Liver (tissue), 9 donors: ENCODE results near the gene CHST12. TPM values are rescaled to one million over a fixed set of nuclear protein-coding genes. Genes with fewer than 3 reads are reported as not detected.

ENCODE experiments used
- DNase-seq: peaks from one replicate; pipeline ENCODE4 v3.0.0-alpha.2; 2017; ENCODE audit warnings: low spot score
- H3K27ac ChIP-seq, 2 donors: one replicate each; pipeline ENCODE4 v1.7.0; 2013; ENCODE audit warnings: inconsistent platforms in 2 of 2, low read length in 2 of 2, control low read depth in 1 of 2, low read depth in 1 of 2, mild to moderate bottlenecking in 1 of 2
- H3K27me3 ChIP-seq, 4 donors: one replicate each; pipeline versions ENCODE4 v1.6.1 to v1.7.0; 2013; ENCODE audit warnings: low read length in 3 of 4, inconsistent platforms in 1 of 4, mild to moderate bottlenecking in 1 of 4, moderate library complexity in 1 of 4; ENCODE audit not compliant: control insufficient read depth in 4 of 4, insufficient read depth in 4 of 4
- H3K36me3 ChIP-seq, 4 donors: one replicate each; pipeline versions ENCODE4 v1.6.1 to v1.7.0; 2013; ENCODE audit warnings: low read length in 3 of 4, mild to moderate bottlenecking in 3 of 4, low read depth in 1 of 4, moderate library complexity in 1 of 4; ENCODE audit not compliant: control insufficient read depth in 4 of 4, insufficient read depth in 3 of 4
- H3K4me1 ChIP-seq, 4 donors: one replicate each; pipeline versions ENCODE4 v1.6.1 to v1.7.0; 2013; ENCODE audit warnings: low read length in 3 of 4, mild to moderate bottlenecking in 3 of 4, moderate library complexity in 1 of 4; ENCODE audit not compliant: control insufficient read depth in 4 of 4, insufficient read depth in 4 of 4
- H3K4me3 ChIP-seq, 3 donors: one replicate each; pipeline versions ENCODE4 v1.6.1 to v1.7.0; 2013; ENCODE audit warnings: low read length in 3 of 3, control low read depth in 1 of 3, low read depth in 1 of 3, mild to moderate bottlenecking in 1 of 3
- H3K9ac ChIP-seq, 2 donors: one replicate each; pipeline ENCODE4 v1.7.0; 2013; ENCODE audit warnings: low read length in 2 of 2, mild to moderate bottlenecking in 2 of 2, moderate library complexity in 2 of 2, control low read depth in 1 of 2, low read depth in 1 of 2
- H3K9me3 ChIP-seq, 4 donors: one replicate each; pipeline versions ENCODE4 v1.6.1 to v1.7.0; 2013; ENCODE audit warnings: low read length in 3 of 4; ENCODE audit not compliant: control insufficient read depth in 4 of 4
- ATF3 ChIP-seq: IDR thresholded peaks from 2 replicates; pipeline ENCODE4 v1.6.1; 2016; ENCODE audit warnings: antibody characterized with exemption
- CTCF ChIP-seq: fragments of 150-350 bp; IDR thresholded peaks from 2 replicates; pipeline ENCODE4 v1.5.1; 2017; ENCODE audit warnings: improper control_type of control experiment, low read depth, low read length; ENCODE audit not compliant: missing input control
- EGR1 ChIP-seq, 2 donors: IDR thresholded peaks; 2 replicates each; pipeline ENCODE4 v1.6.1; 2016 to 2018; ENCODE audit warnings: antibody characterized with exemption in 2 of 2, low read depth in 2 of 2
- FOXA1 ChIP-seq: IDR thresholded peaks from 2 replicates; pipeline ENCODE4 v1.6.1; 2016; ENCODE audit warnings: antibody characterized with exemption
- FOXA2 ChIP-seq: IDR thresholded peaks from 2 replicates; pipeline ENCODE4 v1.6.1; 2016; ENCODE audit warnings: antibody characterized with exemption
- GABPA ChIP-seq, 2 donors: IDR thresholded peaks in 1 of 2; conservative IDR thresholded peaks in 1 of 2; 2 replicates each; pipeline ENCODE4 v1.6.1; 2016; ENCODE audit warnings: antibody characterized with exemption in 2 of 2, mild to moderate bottlenecking in 1 of 2, moderate library complexity in 1 of 2
- HNF4A ChIP-seq, 2 donors: conservative IDR thresholded peaks; 2 replicates each; pipeline ENCODE4 v1.6.1; 2016; ENCODE audit warnings: antibody characterized with exemption in 2 of 2, mild to moderate bottlenecking in 2 of 2
- HNF4G ChIP-seq: IDR thresholded peaks from 2 replicates; pipeline ENCODE4 v1.6.1; 2016; ENCODE audit warnings: antibody characterized with exemption
- JUND ChIP-seq, 2 donors: IDR thresholded peaks; 2 replicates each; pipeline ENCODE4 v1.6.1; 2016; ENCODE audit warnings: antibody characterized with exemption in 2 of 2
- NR2F2 ChIP-seq: IDR thresholded peaks from 2 replicates; pipeline ENCODE4 v1.6.1; 2016; ENCODE audit warnings: antibody characterized with exemption
- RAD21 ChIP-seq, 2 donors: IDR thresholded peaks; 2 replicates each; pipeline ENCODE4 v1.6.1; 2016; ENCODE audit warnings: antibody characterized with exemption in 2 of 2, mild to moderate bottlenecking in 2 of 2
- RXRA ChIP-seq, 2 donors: IDR thresholded peaks; 2 replicates each; pipeline ENCODE4 v1.6.1; 2017 to 2018; ENCODE audit warnings: antibody characterized with exemption in 2 of 2, mild to moderate bottlenecking in 1 of 2
- SP1 ChIP-seq: IDR thresholded peaks from 2 replicates; pipeline ENCODE4 v1.6.1; 2018; ENCODE audit warnings: antibody characterized with exemption, mild to moderate bottlenecking
- TAF1 ChIP-seq: conservative IDR thresholded peaks from 2 replicates; pipeline ENCODE4 v1.6.1; 2016; ENCODE audit warnings: antibody characterized with exemption, mild to moderate bottlenecking
- YY1 ChIP-seq: IDR thresholded peaks from 2 replicates; pipeline ENCODE4 v1.6.1; 2016; ENCODE audit warnings: antibody characterized with exemption, mild to moderate bottlenecking
- WGBS: extraction: QIAGEN DNeasy Blood & Tissue Kit; methylation state at CpG from one replicate; pipeline ENCODE4 v1.1.7; 2013; 5-methylcytosine and 5-hydroxymethylcytosine counted together
- polyA plus RNA-seq, 2 donors: library from polyadenylated mRNA; stranded (reverse) in 1 of 2; unstranded in 1 of 2; fragments of 200-250 nt in 1 of 2; fragments of >200 nt in 1 of 2; fragmentation: Nextera tagmentation in 1 of 2; extraction: Ambion mirVana in 1 of 2; gene quantifications; one replicate each; pipeline versions ENCODE4 v1.2.1 to v1.2.3, GENCODE V29; 2013 to 2015
- total RNA-seq, 2 donors: library from RNA; depleted of rRNA; stranded (reverse); fragments of >200 nt; gene quantifications; one replicate each; pipeline ENCODE4 v1.2.3, GENCODE V29; 2014
- TF ChIP-seq, protein P1 (sequence below): IDR thresholded peaks from 2 replicates; pipeline ENCODE4 v1.6.1; 2016; ENCODE audit warnings: antibody characterized with exemption, mild to moderate bottlenecking
- TF ChIP-seq, protein P2 (sequence below): IDR thresholded peaks from 2 replicates; pipeline ENCODE4 v1.6.1; 2016; ENCODE audit warnings: antibody characterized with exemption
- TF ChIP-seq, protein P3 (sequence below): IDR thresholded peaks from 2 replicates; pipeline ENCODE4 v1.6.1; 2016; ENCODE audit warnings: antibody characterized with exemption
- donor health status: healthy.
- donor health status: healthy.
- donor health status: healthy.
- donor health status: healthy.
- donor health status: healthy.

CHST12 gene
- total and polyA plus RNA-seq, 4 donors, result 3.2 to 11.9 (median 5.2) TPM

GRCh38 chr7:2480070-2480408 is 76.6 kb downstream of the CHST12 start:
- Histone ChIP-seq H3K27me3 (no peaks in the 10 kb centered on the region), H3K27ac (no peak overlapping the region), H3K4me3 (no peak overlapping the region), H3K4me1 (peaks cover 0 to 13% (median 10%) of the 10 kb centered on the region in 4 donors), H3K9me3 (peaks cover 0 to 10% (median 3%) of the 10 kb centered on the region in 4 donors), H3K9ac (no peak overlapping the region), H3K36me3 (no peaks in the 10 kb centered on the region)
- TF ChIP-seq JUND (IDR thresholded peaks at IDR 0.05) (no peak), HNF4A (conservative IDR thresholded peaks at IDR 0.05) (no peak), HNF4G (no peak), NR2F2 (no peak), FOXA1 (no peak), RAD21 (IDR thresholded peaks at IDR 0.05) (no peak), FOXA2 (no peak), SP1 (no peak), RXRA (IDR thresholded peaks at IDR 0.05) (no peak), TAF1 (no peak), EGR1 (IDR thresholded peaks at IDR 0.05; ENCODE audit: low read depth in 2 of 2) (no peak), ATF3 (no peak), GABPA (IDR thresholded peaks at IDR 0.05 in 1 of 2, conservative IDR thresholded peaks at IDR 0.05 in 1 of 2) (no peak), CTCF (no peak), YY1 (no peak)
- TF ChIP-seq, protein P1, sequence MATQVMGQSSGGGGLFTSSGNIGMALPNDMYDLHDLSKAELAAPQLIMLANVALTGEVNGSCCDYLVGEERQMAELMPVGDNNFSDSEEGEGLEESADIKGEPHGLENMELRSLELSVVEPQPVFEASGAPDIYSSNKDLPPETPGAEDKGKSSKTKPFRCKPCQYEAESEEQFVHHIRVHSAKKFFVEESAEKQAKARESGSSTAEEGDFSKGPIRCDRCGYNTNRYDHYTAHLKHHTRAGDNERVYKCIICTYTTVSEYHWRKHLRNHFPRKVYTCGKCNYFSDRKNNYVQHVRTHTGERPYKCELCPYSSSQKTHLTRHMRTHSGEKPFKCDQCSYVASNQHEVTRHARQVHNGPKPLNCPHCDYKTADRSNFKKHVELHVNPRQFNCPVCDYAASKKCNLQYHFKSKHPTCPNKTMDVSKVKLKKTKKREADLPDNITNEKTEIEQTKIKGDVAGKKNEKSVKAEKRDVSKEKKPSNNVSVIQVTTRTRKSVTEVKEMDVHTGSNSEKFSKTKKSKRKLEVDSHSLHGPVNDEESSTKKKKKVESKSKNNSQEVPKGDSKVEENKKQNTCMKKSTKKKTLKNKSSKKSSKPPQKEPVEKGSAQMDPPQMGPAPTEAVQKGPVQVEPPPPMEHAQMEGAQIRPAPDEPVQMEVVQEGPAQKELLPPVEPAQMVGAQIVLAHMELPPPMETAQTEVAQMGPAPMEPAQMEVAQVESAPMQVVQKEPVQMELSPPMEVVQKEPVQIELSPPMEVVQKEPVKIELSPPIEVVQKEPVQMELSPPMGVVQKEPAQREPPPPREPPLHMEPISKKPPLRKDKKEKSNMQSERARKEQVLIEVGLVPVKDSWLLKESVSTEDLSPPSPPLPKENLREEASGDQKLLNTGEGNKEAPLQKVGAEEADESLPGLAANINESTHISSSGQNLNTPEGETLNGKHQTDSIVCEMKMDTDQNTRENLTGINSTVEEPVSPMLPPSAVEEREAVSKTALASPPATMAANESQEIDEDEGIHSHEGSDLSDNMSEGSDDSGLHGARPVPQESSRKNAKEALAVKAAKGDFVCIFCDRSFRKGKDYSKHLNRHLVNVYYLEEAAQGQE, result no peak
- TF ChIP-seq, protein P2, sequence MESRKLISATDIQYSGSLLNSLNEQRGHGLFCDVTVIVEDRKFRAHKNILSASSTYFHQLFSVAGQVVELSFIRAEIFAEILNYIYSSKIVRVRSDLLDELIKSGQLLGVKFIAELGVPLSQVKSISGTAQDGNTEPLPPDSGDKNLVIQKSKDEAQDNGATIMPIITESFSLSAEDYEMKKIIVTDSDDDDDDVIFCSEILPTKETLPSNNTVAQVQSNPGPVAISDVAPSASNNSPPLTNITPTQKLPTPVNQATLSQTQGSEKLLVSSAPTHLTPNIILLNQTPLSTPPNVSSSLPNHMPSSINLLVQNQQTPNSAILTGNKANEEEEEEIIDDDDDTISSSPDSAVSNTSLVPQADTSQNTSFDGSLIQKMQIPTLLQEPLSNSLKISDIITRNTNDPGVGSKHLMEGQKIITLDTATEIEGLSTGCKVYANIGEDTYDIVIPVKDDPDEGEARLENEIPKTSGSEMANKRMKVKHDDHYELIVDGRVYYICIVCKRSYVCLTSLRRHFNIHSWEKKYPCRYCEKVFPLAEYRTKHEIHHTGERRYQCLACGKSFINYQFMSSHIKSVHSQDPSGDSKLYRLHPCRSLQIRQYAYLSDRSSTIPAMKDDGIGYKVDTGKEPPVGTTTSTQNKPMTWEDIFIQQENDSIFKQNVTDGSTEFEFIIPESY, result no peak
- TF ChIP-seq, protein P3, sequence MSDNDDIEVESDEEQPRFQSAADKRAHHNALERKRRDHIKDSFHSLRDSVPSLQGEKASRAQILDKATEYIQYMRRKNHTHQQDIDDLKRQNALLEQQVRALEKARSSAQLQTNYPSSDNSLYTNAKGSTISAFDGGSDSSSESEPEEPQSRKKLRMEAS, result no peak
- 65% methylated on average over 21 of the region's 21 CpGs for WGBS
- no peak for DNase-seq
